NCI-H1436 (cell line): ENCODE results near the gene MVB12A.

Experiments used
- DNase-seq: peaks from one replicate; lab custom pipeline; 2025; lab: John Stamatoyannopoulos, UW

The MVB12A gene

DNA sequence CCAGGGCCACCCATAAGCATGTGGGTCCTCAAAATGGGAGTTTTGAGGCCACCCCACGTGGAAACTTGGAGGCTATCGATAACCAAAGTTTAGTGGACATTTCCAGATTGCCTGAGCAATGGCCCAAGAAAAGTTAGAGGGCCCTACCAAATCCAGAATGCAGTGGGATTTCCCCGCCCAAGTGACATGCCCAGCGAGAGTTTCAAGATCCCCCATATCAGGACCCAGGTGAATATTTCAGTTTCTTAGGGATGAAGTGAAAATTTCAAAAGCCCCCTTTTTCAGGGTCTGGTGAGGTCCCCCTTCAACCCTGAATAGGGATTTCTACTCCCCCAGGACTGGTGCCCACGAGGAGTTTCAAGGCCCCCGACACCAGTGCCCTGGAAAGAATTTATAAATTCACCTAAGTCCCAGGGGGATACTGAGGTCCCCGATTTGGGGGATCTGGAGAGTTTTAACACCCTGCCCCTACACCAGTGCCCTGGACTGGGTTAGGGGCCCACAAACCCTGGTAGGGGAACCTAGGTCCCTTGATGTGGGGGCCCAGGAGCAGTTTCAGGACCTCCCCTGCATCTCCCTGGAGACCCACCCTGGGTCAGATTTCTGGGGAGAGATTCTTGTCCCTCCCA lies 15.1 kb upstream of the MVB12A start:
- DNase-seq, result no peak

DNA sequence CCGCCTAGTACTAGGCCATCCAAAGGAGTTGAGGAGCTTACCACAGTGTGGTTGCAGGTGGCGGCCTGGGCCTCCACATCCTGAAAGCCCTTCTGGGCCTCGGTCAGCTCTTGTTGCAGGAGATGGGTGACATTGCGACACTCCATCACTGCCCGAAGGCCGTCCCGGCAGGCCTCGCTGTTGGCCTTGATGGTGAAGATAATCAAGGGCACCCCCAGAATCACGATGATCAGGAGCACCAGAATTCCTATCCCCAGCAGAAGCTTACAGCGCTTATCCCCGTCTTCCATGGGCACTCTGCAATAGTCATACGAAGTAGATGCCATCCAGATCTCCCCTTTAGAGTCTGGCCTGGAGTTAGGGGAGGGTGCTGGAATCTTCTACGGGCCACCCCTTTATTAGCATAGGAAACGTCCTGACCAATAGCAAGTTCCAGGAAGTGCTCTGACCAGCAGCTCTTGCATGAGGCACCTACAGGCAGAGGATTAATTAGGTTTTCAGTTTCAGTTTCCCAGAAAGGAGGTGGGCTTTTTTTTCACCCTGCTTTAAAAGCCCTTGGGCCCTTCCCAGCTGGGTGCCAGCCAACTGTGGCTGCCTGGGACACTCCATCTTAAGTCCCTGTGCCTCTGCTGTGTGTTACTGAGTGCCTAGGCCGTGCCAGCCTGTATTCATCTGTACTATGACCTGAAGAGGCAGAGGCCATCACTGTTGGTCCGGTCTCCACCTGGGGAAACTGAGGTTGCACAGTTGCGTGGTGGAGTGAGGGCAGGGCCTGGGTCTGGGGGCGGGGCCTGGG lies 14.4 kb upstream of the MVB12A start, which contains the start of gene BST2:
TSS of gene BST2 (minus strand) at position 381 of the 796 bp plus-strand sequence. CDS start at position 326, 55 bp downstream.
- no peak for DNase-seq

- DNase-seq, result no peak
These were observed 13.6 kb upstream of the MVB12A start for GRCh38 chr19:17406046-17406886.

- DNase-seq, result no peak
These were observed 13.0 kb upstream of the MVB12A start for GRCh38 chr19:17406887-17407196.

- no peak for DNase-seq
These were observed 9.9 kb upstream of the MVB12A start for GRCh38 chr19:17409990-17410389.

DNA sequence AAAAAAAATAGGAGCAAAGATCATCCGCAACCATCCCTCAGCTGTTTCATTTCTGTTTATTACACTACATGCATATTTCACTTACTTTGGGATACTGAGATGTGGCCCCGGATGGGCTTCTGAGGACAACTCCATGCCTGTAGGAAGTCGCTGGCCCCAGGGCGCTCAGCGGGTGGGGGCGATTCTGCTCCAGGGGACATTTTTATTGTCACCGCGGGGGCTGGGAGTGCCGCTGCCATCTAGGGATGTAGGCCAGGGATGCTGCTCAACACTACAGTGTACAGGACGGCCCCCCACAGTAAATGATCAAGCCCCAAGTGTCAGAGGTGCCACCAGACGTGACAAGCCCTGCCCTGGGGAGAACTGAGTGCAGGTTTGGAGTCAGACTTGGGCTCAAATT lies 8.0 kb upstream of the MVB12A start:
- no peak for DNase-seq

- no peak for DNase-seq
These were observed 5.8 kb upstream of the MVB12A start for GRCh38 chr19:17414097-17414496.

GRCh38 chr19:17415121-17415520 lies 4.7 kb upstream of the MVB12A start:
- DNase-seq, result no peak

- no peak for DNase-seq
These were observed 1.1 kb upstream of the MVB12A start for GRCh38 chr19:17418710-17419109.

- no peak for DNase-seq
These were observed 660 bp upstream of the MVB12A start for GRCh38 chr19:17419154-17419620.

DNA sequence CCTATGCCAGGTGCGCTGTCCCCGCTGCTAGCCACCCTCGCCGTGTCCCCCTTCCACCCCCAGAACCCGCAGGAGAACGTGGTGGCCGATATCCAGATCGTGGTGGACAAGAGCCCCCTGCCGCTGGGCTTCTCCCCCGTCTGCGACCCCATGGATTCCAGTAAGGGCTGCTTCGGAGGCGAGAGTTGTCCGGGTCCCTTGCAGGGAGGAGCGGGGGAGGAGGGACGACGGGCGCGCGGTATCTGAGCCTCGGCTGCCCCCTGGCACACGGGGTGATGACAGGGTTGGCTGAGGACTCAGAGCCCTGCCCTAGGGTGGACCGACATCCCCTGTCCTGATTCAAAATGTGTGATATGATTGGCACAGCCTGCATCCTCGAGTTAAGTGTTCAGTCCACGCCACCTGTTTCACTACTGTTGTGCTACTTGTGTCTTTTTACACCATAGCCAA lies 653 bp downstream of the MVB12A start:
- no peak for DNase-seq

GRCh38 chr19:17421942-17422341 lies 2.1 kb downstream of the MVB12A start:
- DNase-seq, result no peak

DNA sequence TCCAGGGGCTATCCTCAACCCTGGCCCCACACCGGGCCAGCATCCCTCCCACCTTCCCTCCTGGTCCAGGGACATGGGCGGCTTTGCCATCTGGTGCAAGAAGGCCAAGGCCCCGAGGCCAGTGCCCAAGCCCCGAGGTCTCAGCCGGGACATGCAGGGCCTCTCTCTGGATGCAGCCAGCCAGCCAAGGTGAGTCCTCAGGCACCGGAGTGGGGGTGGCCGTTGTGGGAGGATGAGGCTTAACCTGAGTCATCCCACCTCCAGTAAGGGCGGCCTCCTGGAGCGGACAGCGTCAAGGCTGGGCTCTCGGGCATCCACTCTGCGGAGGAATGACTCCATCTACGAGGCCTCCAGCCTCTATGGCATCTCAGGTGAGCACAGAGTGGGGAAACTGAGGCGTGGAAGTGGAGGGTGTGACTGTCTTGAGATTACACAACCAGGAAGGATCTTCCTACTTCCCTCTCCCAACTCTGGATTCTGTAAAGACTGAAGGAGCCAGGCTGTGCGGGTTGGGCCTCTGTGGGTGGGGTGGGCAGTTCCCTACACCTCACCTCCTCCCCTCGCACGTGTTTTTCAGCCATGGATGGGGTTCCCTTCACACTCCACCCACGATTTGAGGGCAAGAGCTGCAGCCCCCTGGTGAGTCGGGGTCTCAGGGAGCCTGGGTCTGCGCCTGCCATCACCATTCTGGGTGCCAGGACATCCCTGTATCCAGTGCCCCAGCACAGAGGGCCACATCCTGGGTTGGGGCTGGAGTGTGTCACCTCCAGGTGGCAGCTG lies 3.8 kb downstream of the MVB12A start:
- DNase-seq, result no peak

DNA sequence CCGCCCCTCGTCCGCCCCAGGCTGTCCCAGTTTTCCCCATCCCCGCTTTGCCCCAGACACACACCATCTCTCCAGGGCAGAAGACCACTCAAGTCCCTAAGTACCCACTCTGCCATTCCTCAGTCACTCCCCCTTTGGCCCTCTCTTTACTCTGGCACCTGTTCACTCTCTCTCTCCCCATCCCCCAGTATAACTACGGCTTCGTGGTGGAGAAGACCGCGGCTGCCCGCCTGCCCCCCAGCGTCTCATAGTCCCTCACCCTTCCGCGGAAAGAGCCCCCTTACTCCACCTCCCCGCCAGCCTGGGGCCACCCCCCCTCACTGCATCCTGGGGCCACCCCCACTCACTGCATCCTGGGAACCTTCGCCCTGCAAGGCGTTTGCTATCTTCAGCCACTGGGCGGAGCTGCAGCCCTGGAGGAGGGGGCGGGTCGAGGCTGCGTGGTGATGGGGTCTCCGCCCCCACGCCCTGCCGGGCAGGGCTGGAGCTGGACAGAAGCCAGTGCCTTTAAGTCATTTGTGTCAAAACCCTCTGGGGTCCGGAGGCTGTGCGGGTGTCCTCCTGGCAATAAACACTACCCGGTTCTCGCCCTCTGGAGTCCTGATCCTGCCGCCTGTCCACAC lies 5.0 kb downstream of the MVB12A start:
- DNase-seq, result no peak

- DNase-seq, result no peak
These were observed 9.8 kb downstream of the MVB12A start for GRCh38 chr19:17429641-17430113.

- no peak for DNase-seq
These were observed 11.6 kb downstream of the MVB12A start for GRCh38 chr19:17431417-17431816.

- no peak for DNase-seq
These were observed 15.4 kb downstream of the MVB12A start for GRCh38 chr19:17435218-17435617.

DNA sequence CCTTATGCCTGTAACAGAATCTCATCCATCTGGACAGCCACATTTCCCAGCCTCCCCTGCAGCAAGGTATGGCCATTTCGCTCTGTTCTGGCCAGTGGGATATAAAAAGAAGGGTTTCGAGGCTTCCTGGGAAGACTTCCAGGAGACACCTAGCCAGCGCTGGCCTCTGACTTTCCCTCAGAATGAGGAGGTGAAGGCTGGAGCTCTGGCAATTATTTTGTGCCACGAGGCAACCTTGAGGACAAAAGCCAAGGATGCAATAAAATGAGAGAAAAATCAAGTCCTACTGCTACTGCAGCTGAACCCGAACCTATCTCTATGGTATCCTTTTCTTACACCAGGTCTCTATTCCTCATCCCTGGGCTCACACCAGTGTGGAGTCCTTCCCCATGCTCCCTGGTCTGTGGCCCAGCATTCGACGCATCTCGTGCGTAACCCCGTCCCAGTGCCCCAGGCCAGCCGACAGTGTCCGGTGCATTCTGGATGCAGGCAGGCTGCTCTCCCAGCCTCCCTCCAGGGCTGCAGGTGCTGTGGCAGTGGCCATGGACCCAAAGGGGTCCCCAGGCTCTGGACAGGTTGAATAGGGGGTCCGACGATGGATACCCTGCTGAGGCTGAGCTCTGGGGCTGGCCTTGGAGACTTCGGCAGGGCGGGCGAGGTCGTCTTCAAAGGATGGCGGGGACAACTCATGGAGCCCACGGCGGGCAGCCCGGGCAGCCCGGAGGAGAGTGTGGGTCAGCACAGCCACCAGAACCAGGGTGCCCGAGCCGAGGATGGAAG lies 16.4 kb downstream of the MVB12A start:
- DNase-seq, result no peak

DNA sequence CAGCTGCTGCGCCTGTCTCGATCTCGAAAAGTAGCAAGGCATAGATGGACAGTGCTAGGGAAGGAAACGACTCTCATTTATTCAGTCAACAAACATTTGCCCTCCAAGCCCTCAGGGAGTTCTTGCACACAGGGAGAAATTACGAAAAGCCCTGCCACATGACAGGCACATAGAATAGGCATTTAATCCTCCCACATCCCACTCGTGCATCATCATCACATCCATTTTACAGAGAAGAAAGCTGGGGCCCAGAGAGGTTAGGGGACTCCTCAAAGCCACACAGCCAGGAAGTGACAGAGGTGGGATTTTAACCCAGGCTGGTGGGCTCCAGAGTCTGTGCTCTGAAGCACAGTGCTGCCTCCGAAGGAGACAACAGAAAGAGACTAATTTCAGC lies 17.0 kb downstream of the MVB12A start:
- DNase-seq, result no peak

GRCh38 chr19:17441241-17442021 lies 21.6 kb downstream of the MVB12A start:
- DNase-seq, result no peak
